Body of pancreas (tissue), 4 donors: ENCODE results near the gene TARBP1. TPM values are rescaled to one million over a fixed set of nuclear protein-coding genes. Genes with fewer than 3 reads are reported as not detected.

Experiments
- ATAC-seq: fragments of 150-250 bp; one replicate; pipeline ENCODE4 v1.9.1; 2016
- DNase-seq, 4 donors: peaks; one replicate each; pipeline ENCODE4 v3.0.0-alpha.2; 2019
- H3K27ac ChIP-seq, 4 donors: fragments of 200-600 bp; sonication (generic); 1 replicate in 3 of 4; 2 replicates in 1 of 4; pipeline versions ENCODE4 v1.5.1 to v1.6.1; 2016 to 2019; ENCODE audit warnings: mild to moderate bottlenecking in 1 of 4, mixed read lengths in 1 of 4, moderate library complexity in 1 of 4
- H3K27me3 ChIP-seq, 2 donors: fragments of 200-600 bp; sonication (generic); one replicate each; pipeline ENCODE4 v1.6.0; 2016; ENCODE audit warnings: mild to moderate bottlenecking in 1 of 2
- H3K36me3 ChIP-seq, 2 donors: fragments of 200-600 bp; sonication (generic); replicated peaks in 1 of 2; 2 replicates each; pipeline ENCODE4 v1.5.1; 2016; ENCODE audit warnings: low read depth in 2 of 2; ENCODE audit not compliant: insufficient read depth in 1 of 2
- H3K4me1 ChIP-seq: fragments of 200-600 bp; sonication (generic); one replicate; pipeline ENCODE4 v1.6.0; 2016
- H3K4me3 ChIP-seq, 2 donors: fragments of 200-600 bp; sonication (generic); 1 replicate in 1 of 2; 2 replicates in 1 of 2; pipeline ENCODE4 v1.5.1; 2016 to 2019
- H3K9me3 ChIP-seq, 3 donors: fragments of 200-600 bp; sonication (generic); 1 replicate in 2 of 3; 2 replicates in 1 of 3; pipeline ENCODE4 v1.5.1; 2016
- CTCF ChIP-seq, 7 experiments: fragments of 450-650 bp in 4 of 7; fragments of 200-600 bp in 3 of 7; sonication (generic) in 3 of 7; IDR thresholded peaks; one replicate each; pipeline ENCODE4 v1.5.1; 2016 to 2019; ENCODE audit warnings: antibody characterized with exemption in 7 of 7
- POLR2A ChIP-seq, 3 donors: fragments of 450-650 bp; IDR thresholded peaks; one replicate each; pipeline ENCODE4 v1.6.1; 2016; ENCODE audit warnings: antibody characterized with exemption in 3 of 3, mild to moderate bottlenecking in 2 of 3
- WGBS, 2 donors: methylation state at CpG; one replicate each; pipeline ENCODE4 v1.1.5; 2017; 5-methylcytosine and 5-hydroxymethylcytosine counted together
- intact Hi-C: fragments of 100-400 bp; cut with DNase I; formaldehyde crosslinking; loops from one replicate; pipeline ENCODE4 v1.15.1; 2023
- total RNA-seq, 2 donors: library from RNA; depleted of rRNA; stranded (reverse); fragments of >200 nt; gene quantifications; one replicate each; pipeline ENCODE4 v1.1.0, GENCODE V29; 2016

The TARBP1 gene
- total RNA-seq, 2 donors from 2014 or later: 30.6 to 32.0 TPM

GRCh38 chr1:234369033-234369430 is 109.9 kb downstream of the TARBP1 start:
- Histone ChIP-seq H3K9me3 (no peaks in the 10 kb centered on the region), H3K36me3 (no peaks in the 10 kb centered on the region), H3K4me3 (no peak overlapping the region), H3K27ac (no peak overlapping the region), H3K27me3 (no peaks in the 10 kb centered on the region), H3K4me1 (peaks cover 12% of the 10 kb centered on the region)
- DNase-seq (no peak), ATAC-seq (no peak)
- intact Hi-C loops: no loop called here
- TF ChIP-seq POLR2A (IDR thresholded peaks at IDR 0.05) (no peak), CTCF (IDR thresholded peaks at IDR 0.05) (no peak)
- 77 to 80% methylated on average over 3 of the region's 3 CpGs for WGBS, 2 donors

- Histone ChIP-seq H3K36me3 (no peaks in the 10 kb centered on the region), H3K9me3 (no peaks in the 10 kb centered on the region), H3K4me1 (peaks cover 12% of the 10 kb centered on the region), H3K4me3 (no peak overlapping the region), H3K27ac (no peak overlapping the region), H3K27me3 (no peaks in the 10 kb centered on the region)
- intact Hi-C loops: no loop called here
- no peak for DNase-seq
- 67 to 78% methylated on average over 12 of the region's 12 CpGs for WGBS, 2 donors
- no peak for TF ChIP-seq POLR2A (IDR thresholded peaks at IDR 0.05)
- TF ChIP-seq CTCF (IDR thresholded peaks at IDR 0.05): no peak
- no peak for ATAC-seq
Observed at GRCh38 chr1:234368320-234369032, 110.5 kb downstream of the TARBP1 start.

GRCh38 chr1:234362558-234362957 is 116.4 kb downstream of the TARBP1 start:
- TF ChIP-seq CTCF (IDR thresholded peaks at IDR 0.05): no peak
- TF ChIP-seq POLR2A (IDR thresholded peaks at IDR 0.05): no peak
- peaks cover 13% of the 10 kb centered on the region for H3K4me1 ChIP-seq
- no peaks in the 10 kb centered on the region for H3K9me3 ChIP-seq
- H3K27ac ChIP-seq: no peak overlapping the region
- H3K4me3 ChIP-seq: no peak overlapping the region
- intact Hi-C loops: no loop called here
- ATAC-seq: no peak
- 72 to 75% methylated on average over 2 of the region's 2 CpGs for WGBS, 2 donors
- no peaks in the 10 kb centered on the region for H3K27me3 ChIP-seq
- no peaks in the 10 kb centered on the region for H3K36me3 ChIP-seq
- no peak for DNase-seq

GRCh38 chr1:234361102-234361603 is 117.8 kb downstream of the TARBP1 start:
- DNase-seq (no peak), ATAC-seq (no peak)
- 83 to 85% methylated on average over 3 of the region's 3 CpGs for WGBS, 2 donors
- no peaks in the 10 kb centered on the region for H3K9me3 ChIP-seq
- intact Hi-C loops: no loop called here
- TF ChIP-seq CTCF (IDR thresholded peaks at IDR 0.05) (no peak), POLR2A (IDR thresholded peaks at IDR 0.05) (no peak)
- no peak overlapping the region for H3K27ac ChIP-seq
- no peaks in the 10 kb centered on the region for H3K36me3 ChIP-seq
- H3K4me1 ChIP-seq: peaks cover 13% of the 10 kb centered on the region
- H3K27me3 ChIP-seq: no peaks in the 10 kb centered on the region
- H3K4me3 ChIP-seq: no peak overlapping the region

- Histone ChIP-seq H3K4me1 (peaks cover 13% of the 10 kb centered on the region), H3K27me3 (no peaks in the 10 kb centered on the region), H3K27ac (no peak overlapping the region), H3K9me3 (no peaks in the 10 kb centered on the region), H3K4me3 (no peak overlapping the region), H3K36me3 (no peaks in the 10 kb centered on the region)
- no peak for DNase-seq
- no peak for ATAC-seq
- intact Hi-C loops: no loop called here
- TF ChIP-seq CTCF (IDR thresholded peaks at IDR 0.05) (no peak), POLR2A (IDR thresholded peaks at IDR 0.05) (no peak)
Observed at GRCh38 chr1:234357831-234358230, 121.1 kb downstream of the TARBP1 start.
